Endothelial cell of umbilical vein (primary cell): Measurements from ENCODE around the gene LGALS3BP. TPM values are rescaled to one million over a fixed set of nuclear protein-coding genes. Genes with fewer than 3 reads are reported as not detected.

ENCODE experiments used
- BruUV-seq: library from RNA; stranded (reverse); fragments of 400-500 nt; replicated peaks from 2 replicates; lab custom pipeline; 2021; lab: Mats Ljungman, UMichigan
- CTCF ChIA-PET: fragments of 300-600, 350-600 bp; sonication (Branson Sonifier 250); formaldehyde crosslinking; loops from one replicate; lab custom pipeline; 2021; ENCODE audit warnings: antibody characterized with exemption, inconsistent platforms; lab: Charles Lee
- POLR2A ChIA-PET: fragments of 300-600, 350-600 bp; sonication (Branson Sonifier 250); formaldehyde crosslinking; loops from one replicate; lab custom pipeline; 2021; ENCODE audit warnings: antibody characterized with exemption, inconsistent platforms; lab: Charles Lee
- DNase-seq: peaks from one replicate; pipeline ENCODE4 v3.0.0-alpha.2; 2011; ENCODE audit warnings: low read depth, low spot score
- FAIRE-seq: peaks from 2 replicates; lab custom pipeline; 2011; peaks lifted over from hg19 to GRCh38; lab: Jason Lieb, UNC
- H2AFZ ChIP-seq: 2 replicates; pipeline ENCODE4 v1.6.0; 2012; ENCODE audit warnings: low read depth, low read length, control low read depth, inconsistent platforms
- H3K27ac ChIP-seq: 2 replicates; pipeline ENCODE4 v1.5.1; 2011; ENCODE audit warnings: low read depth, mild to moderate bottlenecking, control low read depth, low read length, moderate library complexity; ENCODE audit not compliant: insufficient read depth
- H3K27me3 ChIP-seq, 2 experiments: 2 replicates each; pipeline versions ENCODE4 v1.6.0 to v1.6.1; 2011; ENCODE audit warnings: low read length in 2 of 2, mixed read lengths in 1 of 2; ENCODE audit not compliant: control insufficient read depth in 2 of 2, insufficient read depth in 2 of 2
- H3K36me3 ChIP-seq, 2 experiments: 2 replicates in 1 of 2; 3 replicates in 1 of 2; pipeline ENCODE4 v1.5.1; 2011; ENCODE audit warnings: low read length in 2 of 2, mild to moderate bottlenecking in 1 of 2, moderate library complexity in 1 of 2; ENCODE audit not compliant: control insufficient read depth in 2 of 2, insufficient read depth in 2 of 2; ENCODE audit errors: extremely low read depth in 1 of 2
- H3K4me1 ChIP-seq: 3 replicates; pipeline ENCODE4 v1.5.1; 2011; ENCODE audit warnings: mild to moderate bottlenecking, low read length; ENCODE audit not compliant: control insufficient read depth, insufficient read depth; ENCODE audit errors: extremely low read depth
- H3K4me2 ChIP-seq: 2 replicates; pipeline ENCODE4 v1.6.1; 2011; ENCODE audit warnings: low read length, control low read depth, mixed read lengths; ENCODE audit not compliant: insufficient read depth
- H3K4me3 ChIP-seq, 3 experiments: fragments of 200-600 bp in 1 of 3; sonication (generic), shearing (Covaris generic) in 1 of 3; replicated peaks in 1 of 3; 2 replicates each; pipeline ENCODE4 v1.5.1; 2011 to 2016; ENCODE audit warnings: control low read depth in 3 of 3, low read length in 3 of 3, mild to moderate bottlenecking in 2 of 3, inconsistent platforms in 1 of 3, low read depth in 1 of 3, moderate library complexity in 1 of 3; ENCODE audit not compliant: insufficient read depth in 1 of 3
- H3K79me2 ChIP-seq: 2 replicates; pipeline ENCODE4 v1.6.0; 2012; ENCODE audit warnings: low read length, inconsistent platforms; ENCODE audit not compliant: control insufficient read depth, insufficient read depth
- H3K9ac ChIP-seq: replicated peaks from 2 replicates; pipeline ENCODE3; 2011; ENCODE audit warnings: low read length, control low read depth; ENCODE audit not compliant: insufficient read depth; ENCODE audit errors: extremely low read depth
- H3K9me1 ChIP-seq: replicated peaks from 3 replicates; pipeline ENCODE4 v1.6.0; 2011; ENCODE audit warnings: mild to moderate bottlenecking, low read length; ENCODE audit not compliant: control insufficient read depth, insufficient read depth; ENCODE audit errors: extremely low read depth
- H3K9me3 ChIP-seq: replicated peaks from 2 replicates; pipeline ENCODE4 v1.5.1; 2012; ENCODE audit warnings: low read length, inconsistent platforms; ENCODE audit not compliant: control insufficient read depth, insufficient read depth
- H4K20me1 ChIP-seq: replicated peaks from 2 replicates; pipeline ENCODE3; 2011; ENCODE audit warnings: mild to moderate bottlenecking, low read length; ENCODE audit not compliant: control insufficient read depth, insufficient read depth; ENCODE audit errors: extremely low read depth
- EZH2 ChIP-seq: IDR thresholded peaks from 2 replicates; pipeline ENCODE4 v1.6.1; 2012; ENCODE audit warnings: borderline replicate concordance, low read depth, mild to moderate bottlenecking, moderate library complexity, low read length, inconsistent platforms; ENCODE audit not compliant: severe bottlenecking
- FOS ChIP-seq: IDR thresholded peaks from 2 replicates; pipeline ENCODE4 v1.6.1; 2011; ENCODE audit warnings: mild to moderate bottlenecking, low read length, moderate library complexity, borderline replicate concordance; ENCODE audit not compliant: insufficient read depth
- GATA2 ChIP-seq: IDR thresholded peaks from 2 replicates; pipeline ENCODE4 v1.7.0; 2011; ENCODE audit warnings: low read depth, mild to moderate bottlenecking, moderate library complexity, mixed read lengths, low read length; ENCODE audit not compliant: insufficient read length, insufficient read depth
- JUN ChIP-seq: IDR thresholded peaks from 2 replicates; pipeline ENCODE4 v1.6.1; 2011; ENCODE audit warnings: borderline replicate concordance, low read depth; ENCODE audit not compliant: insufficient read length, insufficient read depth
- MYC ChIP-seq: IDR thresholded peaks from one replicate; pipeline ENCODE4 v1.6.1; 2011; ENCODE audit warnings: mild to moderate bottlenecking, low read depth, low read length
- POLR2A ChIP-seq: IDR thresholded peaks from 2 replicates; pipeline ENCODE4 v1.6.1; 2012; ENCODE audit warnings: low read depth, mild to moderate bottlenecking, control low read depth, low read length
- POLR2AphosphoS5 ChIP-seq: IDR thresholded peaks from 2 replicates; pipeline ENCODE4 v1.6.1; 2012; ENCODE audit warnings: low read depth, mild to moderate bottlenecking, control low read depth, low read length, moderate library complexity; ENCODE audit not compliant: insufficient read depth
- dilution Hi-C: fragments of 300-500 bp; cut with MboI; formaldehyde crosslinking; loops from one replicate; pipeline ENCODE4 v1.15.0; 2019; ENCODE audit warnings: low sequenced_read_pairs; ENCODE audit not compliant: extremely low pct_ligation_motif_present
- intact Hi-C: fragments of 100-400 bp; cut with micrococcal nuclease; formaldehyde crosslinking; loops from one replicate; pipeline ENCODE4 v1.10.0; 2022
- polyA plus RNA-seq, 4 experiments: library from polyadenylated mRNA; depleted of rRNA in 3 of 4; stranded (reverse) in 3 of 4; unstranded in 1 of 4; fragments of >200 nt; gene quantifications; 2 replicates each; pipeline versions ENCODE4 v1.2.1 to v1.2.3, GENCODE V29; 2011 to 2012; ENCODE audit warnings: missing spikeins in 1 of 4
- total RNA-seq: library from RNA; stranded (reverse); gene quantifications from 2 replicates; pipeline ENCODE4 v1.2.3, GENCODE V29; 2021
- TF ChIP-seq, protein P1 (sequence below), 2 donors: IDR thresholded peaks; 1 replicate in 1 of 2; 2 replicates in 1 of 2; pipeline ENCODE4 v1.5.1; 2011; ENCODE audit warnings: low read length in 2 of 2, mild to moderate bottlenecking in 2 of 2, moderate library complexity in 2 of 2, control low read depth in 1 of 2, inconsistent platforms in 1 of 2, low read depth in 1 of 2; ENCODE audit not compliant: insufficient read depth in 1 of 2; ENCODE audit errors: extremely low read depth in 1 of 2
- TF ChIP-seq, protein P2 (sequence below): IDR thresholded peaks from 2 replicates; pipeline ENCODE4 v1.6.1; 2011; ENCODE audit not compliant: insufficient read depth, insufficient read length

LGALS3BP gene
- total and polyA plus RNA-seq, 2 donors (not counting 3 experiments of a cell fraction or from before 2014, with no cell fraction given): 0.77 to 1.3 TPM

DNA sequence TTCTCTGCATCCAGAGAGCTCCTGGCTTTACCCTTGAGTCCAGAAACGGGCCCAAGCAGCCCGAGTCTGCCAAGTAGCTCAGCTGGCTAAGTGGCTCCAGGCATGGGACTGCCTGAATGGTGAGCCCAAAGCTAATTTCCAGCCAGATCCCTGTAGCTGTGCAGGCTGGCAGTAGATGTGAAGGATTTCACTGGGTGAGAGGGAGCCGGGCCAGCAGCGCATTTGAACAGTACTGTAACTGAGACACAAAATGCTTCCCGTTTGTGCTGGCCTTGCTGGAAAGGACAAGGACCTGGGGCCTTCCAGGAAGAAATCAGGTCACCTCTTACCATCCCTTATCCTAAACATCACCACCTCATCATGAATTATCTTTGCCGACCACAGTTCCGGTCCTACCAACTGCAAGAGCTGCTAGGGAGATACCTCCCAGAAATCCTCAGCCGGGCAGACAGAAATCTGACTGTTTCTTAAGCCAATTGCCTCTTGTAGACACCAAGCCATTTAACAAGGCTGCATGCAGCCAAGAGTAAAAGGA, 58.2 kb downstream of the LGALS3BP start:
- Histone ChIP-seq H2AFZ (no peak overlapping the region), H3K79me2 (peaks cover 65% of the 10 kb centered on the region), H3K4me2 (no peak overlapping the region), H3K9me3 (no peaks in the 10 kb centered on the region), H3K9ac (no peak overlapping the region), H3K27ac (no peak overlapping the region), H3K27me3 (no peaks in the 10 kb centered on the region), H3K9me1 (no peaks in the 10 kb centered on the region), H3K4me1 (peaks cover 15% of the 10 kb centered on the region), H3K36me3 (no peaks in the 10 kb centered on the region), H4K20me1 (peaks cover 5% of the 10 kb centered on the region), H3K4me3 (no peak overlapping the region)
- FAIRE-seq: no peak
- POLR2A ChIA-PET: no interaction called here
- no peak for DNase-seq
- TF ChIP-seq POLR2A: no peak
- TF ChIP-seq GATA2: no peak
- TF ChIP-seq, protein P1, sequence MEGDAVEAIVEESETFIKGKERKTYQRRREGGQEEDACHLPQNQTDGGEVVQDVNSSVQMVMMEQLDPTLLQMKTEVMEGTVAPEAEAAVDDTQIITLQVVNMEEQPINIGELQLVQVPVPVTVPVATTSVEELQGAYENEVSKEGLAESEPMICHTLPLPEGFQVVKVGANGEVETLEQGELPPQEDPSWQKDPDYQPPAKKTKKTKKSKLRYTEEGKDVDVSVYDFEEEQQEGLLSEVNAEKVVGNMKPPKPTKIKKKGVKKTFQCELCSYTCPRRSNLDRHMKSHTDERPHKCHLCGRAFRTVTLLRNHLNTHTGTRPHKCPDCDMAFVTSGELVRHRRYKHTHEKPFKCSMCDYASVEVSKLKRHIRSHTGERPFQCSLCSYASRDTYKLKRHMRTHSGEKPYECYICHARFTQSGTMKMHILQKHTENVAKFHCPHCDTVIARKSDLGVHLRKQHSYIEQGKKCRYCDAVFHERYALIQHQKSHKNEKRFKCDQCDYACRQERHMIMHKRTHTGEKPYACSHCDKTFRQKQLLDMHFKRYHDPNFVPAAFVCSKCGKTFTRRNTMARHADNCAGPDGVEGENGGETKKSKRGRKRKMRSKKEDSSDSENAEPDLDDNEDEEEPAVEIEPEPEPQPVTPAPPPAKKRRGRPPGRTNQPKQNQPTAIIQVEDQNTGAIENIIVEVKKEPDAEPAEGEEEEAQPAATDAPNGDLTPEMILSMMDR (IDR thresholded peaks at IDR 0.05; ENCODE audit: extremely low read depth in 1 of 2, insufficient read depth in 1 of 2, low read depth in 1 of 2, low read length in 2 of 2): no peak
- no peak for TF ChIP-seq FOS
- TF ChIP-seq POLR2AphosphoS5: no peak
- no peak for TF ChIP-seq EZH2
- TF ChIP-seq, protein P2, sequence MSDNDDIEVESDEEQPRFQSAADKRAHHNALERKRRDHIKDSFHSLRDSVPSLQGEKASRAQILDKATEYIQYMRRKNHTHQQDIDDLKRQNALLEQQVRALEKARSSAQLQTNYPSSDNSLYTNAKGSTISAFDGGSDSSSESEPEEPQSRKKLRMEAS: no peak
- TF ChIP-seq JUN: no peak
- no peak for TF ChIP-seq MYC
- BruUV-seq: no TSS peak
- CTCF ChIA-PET: interaction anchor here (1.0 kb wide), 1 partner anchor 56 kb away, joined by 3 read pairs; no protein-coding TSS in a partner anchor
- dilution Hi-C loops: no loop called here
- intact Hi-C loops: no loop called here

Other genes with a start within 250 kb of the LGALS3BP start
- 49.9 and 54.2 TPM in 2 replicates for gene CYTH1, start 197.7 kb downstream of the LGALS3BP start, total RNA-seq
- 34.5 and 35.9 TPM in 2 replicates for gene CYTH1, start 197.7 kb downstream of the LGALS3BP start, polyA plus RNA-seq
- gene USP36, start 139.1 kb downstream of the LGALS3BP start, total RNA-seq: 46.6 and 49.8 TPM in 2 replicates
- gene USP36, start 139.1 kb downstream of the LGALS3BP start, polyA plus RNA-seq: 20.6 and 29.8 TPM in 2 replicates
- 3.6 and 8.3 TPM in 2 replicates for gene CEP295NL, start 76.7 kb downstream of the LGALS3BP start, total RNA-seq
- 0.10 and 0.13 TPM in 2 replicates for gene CEP295NL, start 76.7 kb downstream of the LGALS3BP start, polyA plus RNA-seq
- 280 and 318 TPM in 2 replicates for gene TIMP2, start 54.5 kb downstream of the LGALS3BP start, total RNA-seq
- gene TIMP2, start 54.5 kb downstream of the LGALS3BP start, polyA plus RNA-seq: 115 and 138 TPM in 2 replicates
- gene CANT1, start 29.8 kb upstream of the LGALS3BP start, total RNA-seq: 76.4 and 93.6 TPM in 2 replicates
- gene CANT1, start 29.8 kb upstream of the LGALS3BP start, polyA plus RNA-seq: 85.0 and 95.4 TPM in 2 replicates
- gene C1QTNF1, start 44.2 kb upstream of the LGALS3BP start, total RNA-seq: 3.8 and 4.0 TPM in 2 replicates
- gene C1QTNF1, start 44.2 kb upstream of the LGALS3BP start, polyA plus RNA-seq: 2.5 and 3.1 TPM in 2 replicates
- 20.8 and 27.2 TPM in 2 replicates for gene ENGASE, start 94.9 kb upstream of the LGALS3BP start, total RNA-seq
- 10.5 and 13.7 TPM in 2 replicates for gene ENGASE, start 94.9 kb upstream of the LGALS3BP start, polyA plus RNA-seq